H54 (cell line): ENCODE results near the gene CT45A8.
"Not testable (repeated sequence)": the region's sequence is repeated elsewhere in the genome, so short reads cannot be mapped to it uniquely, and the experiment has no call there.

Experiments
- DNase-seq: peaks from one replicate; pipeline ENCODE4 v3.0.0; 2011; ENCODE audit warnings: low spot score, mixed read lengths; ENCODE audit not compliant: insufficient read length
- FAIRE-seq: peaks from 3 replicates; lab custom pipeline; 2011; peaks lifted over from hg19 to GRCh38; lab: Jason Lieb, UNC
- POLR2A ChIP-seq: IDR thresholded peaks from 2 replicates; pipeline ENCODE4 v1.6.1; 2011; ENCODE audit warnings: low read depth, mild to moderate bottlenecking, low read length

CT45A8 gene

GRCh38 chrX:135854438-135854837 is at the start of gene CT45A8:
CT45A8 (minus strand) TSS chrX:135854538; CDS start chrX:135850783, 3,755 bp downstream.
- not testable (repeated sequence) for FAIRE-seq, DNase-seq

- DNase-seq (no peak), FAIRE-seq (no peak)
- no peak for TF ChIP-seq POLR2A
These were observed 39.0 kb upstream of the CT45A8 start, which contains the start of the genes CT45A10 and SAGE1 for GRCh38 chrX:135893294-135893817. CT45A10 (minus strand) TSS chrX:135893444; CDS start chrX:135885344, 8,100 bp downstream. SAGE1 (plus strand) TSS chrX:135893716; CDS start chrX:135896243, 2,527 bp downstream.

- no peak for FAIRE-seq
- no peak for TF ChIP-seq POLR2A
- DNase-seq, result no peak
These were observed 38.4 kb upstream of the CT45A8 start for GRCh38 chrX:135892781-135893180.

GRCh38 chrX:135890087-135890585 is 35.8 kb upstream of the CT45A8 start:
- no peak for FAIRE-seq
- TF ChIP-seq POLR2A, result no peak
- no peak for DNase-seq

GRCh38 chrX:135888976-135889375 is 34.6 kb upstream of the CT45A8 start:
- DNase-seq, FAIRE-seq: not testable (repeated sequence)

- not testable (repeated sequence) for DNase-seq, FAIRE-seq
These were observed 33.9 kb upstream of the CT45A8 start for GRCh38 chrX:135888230-135888629.

- FAIRE-seq, DNase-seq: not testable (repeated sequence)
These were observed 28.4 kb upstream of the CT45A8 start for GRCh38 chrX:135882741-135883140.

GRCh38 chrX:135871712-135872111 is 17.4 kb upstream of the CT45A8 start, which contains the start of gene CT45A9:
CT45A9 (minus strand) TSS chrX:135871812; CDS start chrX:135868061, 3,751 bp downstream.
- FAIRE-seq, DNase-seq: not testable (repeated sequence)

GRCh38 chrX:135837180-135837579 is 17.2 kb downstream of the CT45A8 start, which contains the start of gene CT45A7:
CT45A7 (minus strand) TSS chrX:135837280; CDS start chrX:135833533, 3,747 bp downstream.
- not testable (repeated sequence) for FAIRE-seq, DNase-seq

- FAIRE-seq, DNase-seq: not testable (repeated sequence)
These were observed 34.4 kb downstream of the CT45A8 start, which contains the start of gene CT45A2 for GRCh38 chrX:135819912-135820311. CT45A2 (minus strand) TSS chrX:135820012; CDS start chrX:135816265, 3,747 bp downstream.

- FAIRE-seq, DNase-seq: not testable (repeated sequence)
These were observed 51.7 kb downstream of the CT45A8 start, which contains the start of gene CT45A6 for GRCh38 chrX:135802687-135803086. CT45A6 (minus strand) TSS chrX:135802787; CDS start chrX:135798993, 3,794 bp downstream.
